Glomerular visceral epithelial cell (primary cell): ENCODE measurements around the gene OCA2.

Experiments used
- DNase-seq: peaks from one replicate; pipeline ENCODE4 v3.0.0-alpha.2; 2016; ENCODE audit errors: extremely low spot score

OCA2 gene

DNA sequence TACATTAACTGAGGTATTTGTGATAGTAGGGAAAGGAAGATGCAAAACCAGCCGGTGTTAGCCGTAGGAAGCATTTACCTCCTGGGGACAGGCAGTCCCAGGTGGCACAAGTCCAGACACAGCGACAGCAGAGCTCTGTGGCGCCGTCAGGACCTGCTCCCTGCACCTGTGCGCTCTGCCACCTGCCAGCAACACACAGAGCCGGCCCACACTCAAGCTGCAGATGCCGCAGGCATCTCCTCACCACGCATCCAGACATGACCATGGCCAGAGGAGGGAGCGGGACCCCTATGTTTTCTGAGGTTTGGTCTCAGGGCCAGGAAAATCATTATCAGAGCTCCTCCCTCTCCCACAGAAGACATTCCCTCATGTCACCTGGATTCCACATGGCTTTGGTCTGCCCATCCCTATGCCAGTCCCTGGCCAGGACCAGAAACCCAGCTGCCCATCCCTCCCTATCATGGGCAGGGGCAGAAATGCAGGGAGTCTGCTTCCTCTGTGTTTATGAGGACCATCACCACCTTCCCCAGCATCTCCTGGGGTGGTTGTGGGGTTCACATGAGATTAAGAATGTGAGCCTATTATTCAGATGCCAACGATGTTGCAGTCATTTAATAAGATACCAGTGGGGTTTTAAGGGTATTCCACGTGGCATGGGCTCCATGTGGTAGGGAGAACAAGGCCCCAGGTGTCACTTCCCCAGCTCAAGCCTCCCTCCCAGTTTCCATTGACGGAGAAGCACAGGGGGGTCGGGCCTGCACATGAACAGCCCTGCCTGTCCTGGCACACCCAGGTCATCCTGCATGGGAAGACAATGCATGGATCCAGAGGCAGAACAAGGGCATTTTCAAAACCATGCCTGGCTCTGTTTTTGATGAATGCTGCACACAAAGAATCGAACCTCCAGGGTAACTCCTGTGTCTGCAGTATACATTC, 251.1 kb downstream of the OCA2 start:
- DNase-seq = no peak

GRCh38 chr15:27846722-27847395, 252.3 kb downstream of the OCA2 start:
- DNase-seq = no peak

GRCh38 chr15:27845535-27846369, 253.4 kb downstream of the OCA2 start:
- no peak for DNase-seq

DNA sequence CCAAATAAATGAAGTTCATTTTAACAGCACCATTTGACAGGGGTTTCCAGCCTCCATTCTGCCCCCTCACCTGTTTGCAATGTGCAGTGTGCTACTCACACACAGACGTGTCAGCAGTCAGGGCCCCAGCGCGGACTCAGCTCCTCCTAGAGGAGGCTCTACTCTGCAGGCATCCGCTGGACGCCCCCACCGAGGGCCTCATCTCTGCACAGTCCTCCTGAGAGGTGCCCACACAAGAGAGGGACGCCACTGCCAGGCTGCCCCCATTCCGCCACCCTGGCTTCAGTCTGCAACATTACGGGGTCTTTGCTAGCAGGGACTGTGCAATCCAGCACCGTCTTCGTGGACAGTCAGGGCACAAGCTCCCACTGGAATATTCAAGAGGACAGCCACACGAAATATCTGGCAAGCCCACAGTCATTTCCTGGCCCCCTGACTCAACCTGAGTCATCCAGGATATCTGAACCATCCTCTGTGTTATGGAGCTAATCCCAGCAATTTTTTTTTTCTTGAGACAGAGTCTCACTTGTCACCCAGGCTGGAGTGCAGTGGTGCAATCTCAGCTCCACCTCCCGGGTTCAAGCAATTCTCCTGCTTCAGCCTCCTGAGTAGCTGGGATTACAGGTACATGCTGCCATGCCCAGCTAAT, 255.0 kb downstream of the OCA2 start:
- DNase-seq = no peak

DNA sequence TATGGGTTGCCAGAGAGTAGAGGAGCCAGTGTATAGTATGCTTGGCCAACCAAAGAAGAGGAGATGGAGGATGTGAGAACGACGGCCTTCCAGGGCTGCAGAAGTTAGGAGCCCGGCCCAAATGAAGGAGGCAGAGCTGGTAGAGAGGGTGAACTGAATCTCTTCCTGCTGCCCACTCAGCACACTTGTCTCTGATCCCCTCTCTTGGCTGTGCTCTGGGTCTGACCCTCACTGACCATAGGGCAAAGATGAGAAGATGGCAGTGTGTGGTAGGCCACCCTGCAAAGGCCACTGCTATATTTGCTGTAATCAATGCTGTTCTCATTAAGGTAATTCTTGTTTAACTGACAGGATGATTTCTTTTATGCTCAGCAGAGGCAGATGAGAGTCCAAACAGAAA, 256.0 kb downstream of the OCA2 start:
- DNase-seq = no peak

GRCh38 chr15:27842526-27842925, 256.6 kb downstream of the OCA2 start:
- no peak for DNase-seq

DNA sequence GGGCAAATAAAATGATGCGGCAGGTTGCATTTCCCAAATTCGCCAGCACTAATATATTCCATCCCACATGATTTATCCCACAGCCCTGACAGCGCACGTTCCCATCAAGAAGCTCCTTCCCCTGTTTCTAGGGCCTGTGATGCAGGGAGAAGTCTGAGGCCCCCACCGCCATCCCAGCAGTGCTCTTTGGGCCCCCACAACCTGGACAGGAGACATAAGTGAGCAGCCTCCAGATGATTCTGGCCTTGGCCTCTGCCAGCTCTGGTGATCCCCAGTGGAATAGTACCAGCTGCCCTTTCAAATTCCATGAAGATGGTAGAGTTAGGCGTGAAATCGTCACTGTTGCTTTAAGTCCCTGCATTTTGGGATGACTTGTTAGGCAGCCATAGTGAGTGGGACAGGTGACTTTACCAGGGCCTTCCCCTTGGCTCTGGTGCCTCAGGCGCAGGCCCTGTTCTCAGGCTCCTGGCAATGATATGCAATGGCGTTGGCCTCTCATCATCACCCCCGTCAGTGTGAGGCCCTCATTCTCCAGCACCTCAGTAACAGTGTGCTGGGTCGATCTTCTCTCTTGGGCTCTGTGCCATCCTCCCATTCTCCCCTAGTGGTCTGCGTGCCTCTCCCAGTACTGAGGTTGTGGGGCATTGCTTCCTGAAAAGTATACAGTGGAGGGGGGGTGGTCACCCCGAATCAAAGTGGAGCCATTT, 263.7 kb downstream of the OCA2 start:
- no peak for DNase-seq

DNA sequence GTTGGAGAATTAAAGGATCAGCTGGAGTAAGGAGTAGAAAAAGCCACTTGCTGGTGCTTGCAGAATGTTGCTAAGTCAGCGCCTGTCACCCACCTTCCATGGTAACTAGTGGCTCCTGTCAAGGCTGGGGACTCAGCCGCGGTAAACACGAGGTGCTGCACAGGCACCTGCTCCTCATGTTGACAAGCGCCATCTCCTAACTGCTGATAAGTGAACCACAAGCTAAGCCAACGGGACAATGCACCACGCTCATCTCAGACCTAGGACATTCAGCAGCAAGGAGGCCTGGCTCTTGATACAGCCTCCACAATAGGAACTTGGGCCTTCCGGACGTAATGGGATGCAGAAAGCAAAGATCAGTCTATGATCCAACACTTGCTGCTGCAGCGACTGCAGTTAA, 264.4 kb downstream of the OCA2 start:
- DNase-seq = no peak

GRCh38 chr15:27833974-27834373, 265.1 kb downstream of the OCA2 start:
- DNase-seq = no peak

- DNase-seq = no peak
Measured at GRCh38 chr15:27833178-27833577, 265.9 kb downstream of the OCA2 start.

DNA sequence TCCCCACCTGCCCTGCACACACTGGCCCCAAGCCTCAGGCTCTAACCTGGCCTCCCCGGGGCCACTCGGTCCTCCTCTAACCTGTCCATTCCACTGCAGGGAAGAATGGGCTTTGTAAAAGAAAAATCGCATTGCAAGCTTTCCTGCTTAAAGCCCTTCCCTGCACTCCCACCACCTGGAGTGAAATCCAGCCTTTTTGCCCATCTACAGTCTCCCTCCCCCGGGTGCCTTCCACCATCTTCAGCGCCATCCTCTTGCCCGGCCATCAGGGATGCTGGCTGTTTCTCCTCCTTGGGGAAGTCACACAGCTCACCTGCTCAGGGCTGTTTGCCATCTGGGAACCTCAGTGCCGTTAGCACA, 266.9 kb downstream of the OCA2 start:
- no peak for DNase-seq

GRCh38 chr15:27831384-27832236, 267.5 kb downstream of the OCA2 start:
- DNase-seq = no peak

DNA sequence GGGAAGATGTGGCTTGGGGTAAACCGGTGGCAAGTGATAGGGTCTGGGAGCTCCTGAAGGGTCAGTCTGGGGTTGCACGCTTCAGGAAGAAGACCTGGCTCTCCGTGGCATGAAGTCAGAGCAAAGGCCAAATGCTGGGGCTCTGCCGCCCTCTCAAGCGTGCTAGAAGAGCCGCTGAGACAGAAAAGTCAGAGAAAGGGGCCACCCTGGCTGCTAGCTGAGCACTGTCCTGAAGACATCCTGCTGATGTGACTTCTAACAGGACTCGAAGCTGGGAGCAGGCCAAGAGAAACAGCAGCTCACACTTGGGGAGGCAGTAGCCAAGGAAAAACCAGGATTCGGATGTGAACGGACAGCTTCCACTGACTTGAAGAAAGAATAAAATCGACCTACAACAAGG, 270.4 kb downstream of the OCA2 start:
- no peak for DNase-seq

- no peak for DNase-seq
Measured at GRCh38 chr15:27826902-27827714, 272.0 kb downstream of the OCA2 start.

- DNase-seq = no peak
Measured at GRCh38 chr15:27826411-27826810, 272.7 kb downstream of the OCA2 start.

DNA sequence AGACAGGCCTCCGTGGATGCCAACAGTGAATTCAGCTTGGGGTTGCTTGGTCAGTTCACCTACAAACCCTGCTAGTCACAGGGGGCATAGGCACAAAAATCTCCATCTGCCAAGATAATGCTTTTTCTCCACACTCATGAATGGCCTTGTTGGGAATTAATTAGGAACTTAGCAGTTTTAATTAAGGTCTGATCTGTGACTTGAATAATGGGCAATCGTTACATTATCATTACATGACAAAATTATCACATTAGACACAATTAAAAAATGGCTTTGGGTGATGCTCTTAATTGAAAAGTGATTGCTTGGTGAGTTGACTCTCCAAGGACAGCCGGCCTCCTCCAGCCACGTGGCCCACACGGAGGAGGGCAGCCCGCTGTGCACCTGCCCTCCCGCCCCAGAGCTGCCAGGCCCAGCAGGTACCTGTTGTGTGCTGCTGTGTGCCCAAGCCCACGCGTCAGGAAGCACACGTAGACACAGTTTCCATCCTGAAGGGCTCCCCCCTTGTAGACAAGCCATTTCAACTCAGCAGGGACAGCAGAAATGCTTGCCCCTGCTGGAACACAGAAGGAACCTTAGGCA, 274.2 kb downstream of the OCA2 start:
- DNase-seq = no peak

- DNase-seq = no peak
Measured at GRCh38 chr15:27821273-27821672, 277.8 kb downstream of the OCA2 start.

- DNase-seq = no peak
Measured at GRCh38 chr15:27820722-27821121, 278.4 kb downstream of the OCA2 start.

DNA sequence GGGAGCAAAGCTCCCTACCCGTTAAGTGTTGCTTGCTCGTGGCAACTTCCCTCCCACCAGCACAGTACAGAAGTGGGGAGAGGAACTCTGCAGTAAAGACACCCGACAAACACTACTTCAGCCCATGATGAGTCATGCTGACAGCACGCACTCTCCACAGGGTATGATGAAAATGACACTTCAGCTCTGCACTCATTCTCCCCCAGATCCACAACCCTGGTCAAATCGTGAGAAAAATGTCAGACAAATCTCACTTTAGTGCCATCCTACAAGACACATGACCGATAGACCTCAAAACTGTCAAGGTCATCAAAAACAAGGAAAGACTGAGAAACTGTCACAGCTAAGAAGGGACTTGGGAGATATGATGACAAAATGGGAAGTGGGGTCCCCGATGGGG, 278.9 kb downstream of the OCA2 start:
- no peak for DNase-seq
